Measurements from ENCODE around the gene KLHDC7A.

KLHDC7A gene

GRCh38 chr1:18473195-18473815, 7.4 kb upstream of the KLHDC7A start:
- no peak for DNase-seq (ENCODE audit: low read depth)

GRCh38 chr1:18474559-18475175, 6.1 kb upstream of the KLHDC7A start:
- no peak for DNase-seq (ENCODE audit: low read depth)

- no peak for DNase-seq (ENCODE audit: low read depth)
Measured at GRCh38 chr1:18475234-18475905, 5.4 kb upstream of the KLHDC7A start.

GRCh38 chr1:18479454-18479853, 1.3 kb upstream of the KLHDC7A start:
- DNase-seq (ENCODE audit: low read depth), result no peak

GRCh38 chr1:18481190-18481920, 625 bp downstream of the KLHDC7A start:
- DNase-seq (ENCODE audit: low read depth), result no peak

- no peak for DNase-seq (ENCODE audit: low read depth)
Measured at GRCh38 chr1:18481921-18482701, 1.4 kb downstream of the KLHDC7A start.

- DNase-seq (ENCODE audit: low read depth), result no peak
Measured at GRCh38 chr1:18482721-18483425, 2.1 kb downstream of the KLHDC7A start.

- no peak for DNase-seq (ENCODE audit: low read depth)
Measured at GRCh38 chr1:18484276-18484675, 3.5 kb downstream of the KLHDC7A start.

GRCh38 chr1:18484721-18485120, 4.0 kb downstream of the KLHDC7A start:
- DNase-seq (ENCODE audit: low read depth), result no peak

- DNase-seq (ENCODE audit: low read depth), result no peak
Measured at GRCh38 chr1:18485227-18485626, 4.5 kb downstream of the KLHDC7A start.

- no peak for DNase-seq (ENCODE audit: low read depth)
Measured at GRCh38 chr1:18486195-18486594, 5.5 kb downstream of the KLHDC7A start.

- DNase-seq (ENCODE audit: low read depth), result no peak
Measured at GRCh38 chr1:18489417-18490143, 8.8 kb downstream of the KLHDC7A start.

- DNase-seq (ENCODE audit: low read depth), result no peak
Measured at GRCh38 chr1:18491168-18491567, 10.4 kb downstream of the KLHDC7A start.

- DNase-seq (ENCODE audit: low read depth), result no peak
Measured at GRCh38 chr1:18494304-18494703, 13.6 kb downstream of the KLHDC7A start.

GRCh38 chr1:18495635-18496034, 14.9 kb downstream of the KLHDC7A start:
- DNase-seq (ENCODE audit: low read depth), result no peak

- DNase-seq (ENCODE audit: low read depth), result no peak
Measured at GRCh38 chr1:18496056-18496455, 15.3 kb downstream of the KLHDC7A start.

GRCh38 chr1:18496497-18497235, 15.9 kb downstream of the KLHDC7A start:
- DNase-seq (ENCODE audit: low read depth), result no peak

- DNase-seq (ENCODE audit: low read depth), result no peak
Measured at GRCh38 chr1:18501833-18502232, 21.1 kb downstream of the KLHDC7A start.

- no peak for DNase-seq (ENCODE audit: low read depth)
Measured at GRCh38 chr1:18504609-18505008, 23.9 kb downstream of the KLHDC7A start.

GRCh38 chr1:18505666-18506065, 24.9 kb downstream of the KLHDC7A start:
- DNase-seq (ENCODE audit: low read depth), result no peak
